Activated CD4-positive, alpha-beta memory T cell treated with anti-CD3 and anti-CD28 coated beads, Interleukin-2, amount 10 ng/mL, durations not matched to agents 7 days and 5 days (primary cell): ENCODE data around the gene PPM1M. TPM values are rescaled to one million over a fixed set of nuclear protein-coding genes. Genes with fewer than 3 reads are reported as not detected.

Experiments used
- CTCF ChIA-PET: fragments of 350-600 bp; sonication (Branson Sonifier 250); formaldehyde crosslinking; loops from one replicate; lab custom pipeline; 2021; ENCODE audit warnings: antibody characterized with exemption, inconsistent platforms; lab: Charles Lee
- POLR2A ChIA-PET: fragments of 350-600 bp; sonication (Branson Sonifier 250); formaldehyde crosslinking; loops from one replicate; lab custom pipeline; 2021; ENCODE audit warnings: antibody characterized with exemption; lab: Charles Lee
- DNase-seq: peaks from one replicate; pipeline ENCODE4 v3.0.0-alpha.2; 2020
- H3K27ac Mint-ChIP-seq: one replicate; pipeline ENCODE4 v1.8.0; 2021; ENCODE audit warnings: mild to moderate bottlenecking, mixed read lengths
- H3K27me3 Mint-ChIP-seq: one replicate; pipeline ENCODE4 v1.8.0; 2021; ENCODE audit warnings: mixed read lengths
- H3K36me3 Mint-ChIP-seq: one replicate; pipeline ENCODE4 v1.8.0; 2021; ENCODE audit warnings: low read depth, mixed read lengths
- H3K4me1 Mint-ChIP-seq: one replicate; pipeline ENCODE4 v1.8.0; 2021; ENCODE audit warnings: mixed read lengths
- H3K4me3 Mint-ChIP-seq: one replicate; pipeline ENCODE4 v1.8.0; 2021; ENCODE audit warnings: mild to moderate bottlenecking, mixed read lengths
- H3K9me3 Mint-ChIP-seq: one replicate; pipeline ENCODE4 v1.8.0; 2021; ENCODE audit warnings: mixed read lengths
- total RNA-seq, 2 experiments: library from RNA; stranded (reverse); gene quantifications; one replicate each; pipeline ENCODE4 v1.2.3, GENCODE V29; 2021

PPM1M gene
- total RNA-seq, 2 experiments from 2014 or later = 123 to 124 TPM

DNA sequence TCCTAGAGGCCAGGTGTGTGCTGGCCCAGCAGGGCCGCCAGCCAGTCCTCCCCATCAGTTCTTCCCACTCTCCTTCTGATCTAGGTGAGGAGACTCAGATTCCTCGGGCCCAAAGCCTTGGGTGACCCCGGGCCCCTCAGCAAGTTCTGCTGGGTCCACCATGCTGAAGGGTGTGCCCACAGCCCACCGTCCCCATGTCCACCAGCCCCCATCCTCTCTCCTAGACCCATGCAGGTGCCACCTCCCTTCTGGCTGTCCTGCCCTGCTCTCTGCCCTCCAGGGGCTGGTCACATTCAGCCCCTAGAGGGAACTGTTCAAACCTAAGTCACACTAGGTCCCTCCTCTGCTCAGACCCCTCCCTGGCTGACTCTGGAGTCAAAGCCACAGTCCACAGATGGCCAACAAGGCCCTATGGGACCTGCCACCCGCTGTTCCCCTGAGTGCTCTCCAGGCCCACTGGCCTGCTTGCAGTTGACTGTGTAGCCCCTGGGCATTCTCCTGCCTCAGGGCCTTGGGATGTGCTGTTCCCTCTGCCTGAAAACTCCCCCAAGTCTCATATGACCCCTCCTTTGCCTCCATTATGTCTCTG is 19.2 kb upstream of the PPM1M start:
- peaks cover 26% of the 10 kb centered on the region for H3K36me3 Mint-ChIP-seq
- no peak overlapping the region for H3K4me3 Mint-ChIP-seq
- H3K27me3 Mint-ChIP-seq = no peaks in the 10 kb centered on the region
- peak overlapping the region; percentile 9 for H3K27ac Mint-ChIP-seq
- peaks cover 52% of the 10 kb centered on the region for H3K4me1 Mint-ChIP-seq
- POLR2A ChIA-PET = interaction anchor here (3.1 to 11.1 kb wide), 2 partner anchors 12 to 51 kb away, joined by 20 to 121 read pairs; partner anchors contain the start of genes TWF2 and WDR82
- no peaks in the 10 kb centered on the region for H3K9me3 Mint-ChIP-seq
- CTCF ChIA-PET = interaction anchor here (0.7 to 3.9 kb wide), 4 partner anchors 8 to 113 kb away, joined by 3 to 19 read pairs (median 7); no protein-coding TSS in a partner anchor
- no peak for DNase-seq

DNA sequence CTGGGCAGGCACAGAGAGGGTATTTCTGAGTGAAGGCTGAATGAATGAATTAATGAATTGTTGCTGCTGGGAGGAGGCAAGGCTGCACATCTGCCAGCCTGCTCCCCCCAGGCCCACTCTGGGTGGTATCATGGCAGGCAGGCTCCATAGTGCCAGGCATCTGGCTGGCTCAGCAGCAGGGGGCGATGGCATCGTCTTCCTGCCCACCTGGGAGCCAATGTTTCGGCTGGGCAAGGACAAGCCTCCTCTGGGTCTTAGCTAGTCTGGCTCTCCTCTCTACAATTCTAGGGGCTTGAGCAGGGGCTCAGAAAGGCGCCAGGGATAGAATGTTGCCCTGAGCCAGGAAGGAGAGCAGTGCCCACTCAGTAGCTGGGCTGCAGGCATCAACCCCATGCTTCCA is 18.4 kb upstream of the PPM1M start:
- DNase-seq = no peak
- POLR2A ChIA-PET = interaction anchor here (3.1 to 11.1 kb wide), 2 partner anchors 11 to 51 kb away, joined by 20 to 121 read pairs; partner anchors contain the start of genes TWF2 and WDR82
- Mint-ChIP-seq H3K4me1 (peaks cover 50% of the 10 kb centered on the region), H3K9me3 (no peaks in the 10 kb centered on the region), H3K27ac (no peak overlapping the region), H3K27me3 (no peaks in the 10 kb centered on the region), H3K36me3 (peaks cover 32% of the 10 kb centered on the region), H3K4me3 (no peak overlapping the region)
- CTCF ChIA-PET = interaction anchor here (1.9 to 3.9 kb wide), 2 partner anchors 10 to 113 kb away, joined by 4 to 19 read pairs; no protein-coding TSS in a partner anchor

DNA sequence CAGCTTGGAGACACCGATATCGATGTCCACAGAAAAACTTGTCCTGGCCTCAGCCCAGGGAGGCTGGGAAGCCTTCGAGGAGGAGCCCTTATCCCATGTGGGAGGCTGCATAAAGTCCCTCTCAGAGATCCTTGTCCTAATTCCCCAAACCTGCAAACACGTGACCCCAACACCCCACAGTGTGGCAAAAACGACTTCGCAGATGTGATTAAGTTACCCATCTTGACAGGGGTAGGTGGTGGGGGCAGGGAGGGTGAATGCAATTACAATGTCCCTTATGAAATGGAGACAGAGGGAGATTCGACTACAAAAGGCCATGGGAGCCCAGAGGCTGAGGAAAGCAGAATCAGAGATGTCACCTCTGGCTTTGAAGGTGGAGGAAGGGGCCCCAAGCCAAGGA is 17.8 kb upstream of the PPM1M start:
- no peak for DNase-seq
- peaks cover 36% of the 10 kb centered on the region for H3K36me3 Mint-ChIP-seq
- H3K9me3 Mint-ChIP-seq = no peaks in the 10 kb centered on the region
- H3K4me3 Mint-ChIP-seq = no peak overlapping the region
- ChIA-PET POLR2A (interaction anchor here (3.1 kb wide), 1 partner anchor 50 kb away, joined by 20 read pairs; the partner anchor contains the start of gene WDR82), CTCF (interaction anchor here (1.9 to 3.9 kb wide), 2 partner anchors 11 to 112 kb away, joined by 4 to 19 read pairs; no protein-coding TSS in a partner anchor)
- no peaks in the 10 kb centered on the region for H3K27me3 Mint-ChIP-seq
- peak overlapping the region; percentile 35 for H3K27ac Mint-ChIP-seq
- H3K4me1 Mint-ChIP-seq = peaks cover 49% of the 10 kb centered on the region

DNA sequence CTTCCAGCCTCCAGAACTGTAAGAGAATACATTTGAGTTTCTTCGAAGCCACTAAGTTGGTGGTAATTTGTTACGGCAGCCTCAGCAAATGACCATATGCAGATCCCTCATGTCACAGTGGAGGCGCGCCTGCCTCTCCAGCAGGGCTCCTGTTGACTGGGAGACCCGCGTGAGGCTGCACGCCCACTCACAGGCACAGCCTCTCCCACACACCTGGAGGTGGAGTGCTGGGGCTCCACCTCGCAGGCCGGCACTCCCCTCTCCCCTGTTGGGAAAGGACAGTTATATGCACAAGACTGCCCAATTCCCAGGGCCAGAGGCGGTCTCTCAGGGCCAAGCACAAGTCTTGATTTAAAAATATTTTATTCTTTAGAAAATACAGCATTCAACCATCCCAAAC is 17.3 kb upstream of the PPM1M start:
- POLR2A ChIA-PET = interaction anchor here (3.1 kb wide), 1 partner anchor 49 kb away, joined by 20 read pairs; the partner anchor contains the start of gene WDR82
- Mint-ChIP-seq H3K27me3 (no peaks in the 10 kb centered on the region), H3K27ac (no peak overlapping the region), H3K9me3 (no peaks in the 10 kb centered on the region), H3K4me3 (no peak overlapping the region), H3K4me1 (peaks cover 48% of the 10 kb centered on the region), H3K36me3 (peaks cover 36% of the 10 kb centered on the region)
- DNase-seq = no peak
- CTCF ChIA-PET = interaction anchor here (1.9 kb wide), 1 partner anchor 12 kb away, joined by 4 read pairs; no protein-coding TSS in a partner anchor

DNA sequence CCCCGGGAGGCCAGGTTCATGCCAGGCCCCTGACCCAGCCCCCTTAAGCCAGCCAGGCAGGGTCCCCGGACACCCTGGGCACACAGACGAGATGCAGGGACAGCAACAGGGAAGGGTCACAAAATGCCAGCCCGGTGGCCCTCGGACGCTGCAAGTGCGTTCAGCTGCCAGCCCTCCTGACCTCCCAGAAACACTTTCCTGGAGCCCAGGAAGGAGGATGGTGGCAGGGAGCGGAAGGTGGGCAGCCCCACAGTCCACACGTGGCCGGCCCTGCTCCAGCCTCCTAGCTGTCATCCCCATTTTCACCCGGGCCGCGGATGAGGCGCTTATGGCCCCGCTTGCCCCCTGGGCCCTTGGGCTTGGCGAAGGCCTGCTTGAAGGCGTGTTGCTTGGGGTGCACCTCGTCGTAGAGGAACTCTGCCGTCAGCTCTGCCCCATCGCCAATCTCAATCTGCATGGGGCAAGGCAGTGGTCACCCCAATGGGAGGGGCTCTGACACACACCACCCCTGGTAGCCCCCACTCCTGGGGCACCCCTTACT is 16.7 kb upstream of the PPM1M start:
- H3K9me3 Mint-ChIP-seq = no peaks in the 10 kb centered on the region
- POLR2A ChIA-PET = interaction anchor here (1.4 kb wide), 1 partner anchor 12 kb away, joined by 3 read pairs; no protein-coding TSS in a partner anchor
- CTCF ChIA-PET = interaction anchor here (1.0 kb wide), 1 partner anchor 109 kb away, joined by 3 read pairs; no protein-coding TSS in a partner anchor
- peaks cover 40% of the 10 kb centered on the region for H3K36me3 Mint-ChIP-seq
- peaks cover 46% of the 10 kb centered on the region for H3K4me1 Mint-ChIP-seq
- H3K27me3 Mint-ChIP-seq = no peaks in the 10 kb centered on the region
- DNase-seq = no peak
- no peak overlapping the region for H3K27ac Mint-ChIP-seq
- H3K4me3 Mint-ChIP-seq = no peak overlapping the region

DNA sequence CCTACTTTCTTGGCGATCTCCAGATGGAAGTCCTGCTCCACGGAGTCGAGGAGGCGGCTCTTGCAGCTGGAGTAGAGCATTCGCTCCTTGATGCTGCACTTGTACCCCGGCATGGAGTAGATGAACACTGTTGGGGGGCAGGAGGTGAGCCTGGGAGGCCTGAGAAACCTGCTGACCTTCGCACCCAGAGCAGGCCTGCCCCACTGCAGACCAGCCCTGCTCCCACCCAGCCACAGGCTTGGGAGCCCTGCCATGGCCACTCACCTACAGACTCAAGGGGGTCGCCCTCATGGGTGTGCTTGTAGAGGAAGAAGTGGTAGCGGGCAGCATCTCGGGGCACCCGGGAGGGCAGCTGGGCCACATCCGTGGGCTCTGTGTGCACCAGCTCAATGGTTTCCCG is 15.9 kb upstream of the PPM1M start:
- H3K27ac Mint-ChIP-seq = no peak overlapping the region
- H3K9me3 Mint-ChIP-seq = no peaks in the 10 kb centered on the region
- H3K4me1 Mint-ChIP-seq = peaks cover 47% of the 10 kb centered on the region
- no peaks in the 10 kb centered on the region for H3K27me3 Mint-ChIP-seq
- no peak overlapping the region for H3K4me3 Mint-ChIP-seq
- ChIA-PET CTCF (interaction anchor here (1.0 to 4.2 kb wide), 3 partner anchors 12 to 109 kb away, joined by 3 to 29 read pairs (median 25); partner anchors contain the start of gene WDR82), POLR2A (interaction anchor here (1.4 to 3.5 kb wide), 2 partner anchors 11 to 48 kb away, joined by 3 to 26 read pairs; partner anchors contain the start of gene WDR82)
- H3K36me3 Mint-ChIP-seq = peaks cover 49% of the 10 kb centered on the region
- no peak for DNase-seq

DNA sequence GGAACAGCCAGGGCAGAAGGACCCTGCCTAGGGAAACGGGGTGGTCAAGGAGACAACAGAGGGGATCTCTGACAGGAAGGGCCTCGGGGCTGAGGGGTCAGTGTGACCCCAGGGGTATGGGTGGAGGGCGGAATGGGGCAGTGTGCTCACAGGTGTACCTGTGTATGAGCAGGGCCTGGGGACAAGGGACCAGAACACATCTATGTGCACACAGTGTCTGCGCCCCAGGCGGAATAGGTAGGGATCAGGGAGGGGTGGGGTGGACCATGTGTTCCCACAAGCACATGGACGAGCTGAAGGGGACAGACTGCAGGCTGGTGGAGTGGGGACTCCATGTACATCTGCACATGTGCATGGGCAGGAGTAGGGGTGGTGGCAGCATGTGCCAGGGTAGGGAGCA is 15.1 kb upstream of the PPM1M start:
- ChIA-PET CTCF (interaction anchor here (0.7 to 9.0 kb wide), 12 partner anchors 9 to 173 kb away, joined by 3 to 147 read pairs (median 12); partner anchors contain the start of gene WDR82), POLR2A (interaction anchor here (0.9 to 3.5 kb wide), 11 partner anchors 9 to 155 kb away, joined by 3 to 26 read pairs (median 6); partner anchors contain the start of genes GLYCTK and WDR82)
- Mint-ChIP-seq H3K4me3 (no peak overlapping the region), H3K9me3 (no peaks in the 10 kb centered on the region), H3K27me3 (no peaks in the 10 kb centered on the region), H3K4me1 (peaks cover 47% of the 10 kb centered on the region), H3K36me3 (peaks cover 55% of the 10 kb centered on the region), H3K27ac (no peak overlapping the region)
- no peak for DNase-seq

DNA sequence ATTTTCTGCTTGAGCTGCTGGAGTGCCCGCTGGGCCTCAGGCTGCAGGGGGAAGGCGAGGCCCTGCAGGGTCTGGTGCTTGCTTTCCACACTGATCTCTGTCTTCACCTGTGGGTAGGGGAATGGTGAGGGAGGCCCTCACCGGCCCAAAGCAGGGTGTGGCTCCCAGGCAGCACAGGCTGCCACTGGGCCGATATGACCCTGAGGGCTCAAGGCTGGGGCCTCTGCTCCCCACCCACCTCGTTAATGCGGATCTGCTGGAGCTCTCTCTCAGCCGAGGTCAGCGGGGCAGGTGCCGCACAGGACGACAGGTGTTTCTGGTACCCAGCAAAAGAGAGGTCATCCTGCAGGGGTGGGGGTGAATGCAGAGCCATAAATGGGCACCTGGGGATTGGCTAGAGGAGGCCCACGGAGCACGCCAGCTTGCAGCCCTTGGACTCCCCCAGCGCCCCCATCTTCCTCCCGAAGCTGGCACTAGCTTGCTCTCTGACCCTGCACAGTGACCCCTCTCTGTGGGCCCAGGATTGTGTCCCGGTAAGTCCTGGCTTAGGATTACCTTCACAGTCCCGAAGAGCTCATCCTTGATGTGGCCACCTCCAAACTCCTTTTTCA is 14.6 kb upstream of the PPM1M start:
- H3K27ac Mint-ChIP-seq = no peak overlapping the region
- peaks cover 46% of the 10 kb centered on the region for H3K4me1 Mint-ChIP-seq
- no peaks in the 10 kb centered on the region for H3K27me3 Mint-ChIP-seq
- no peaks in the 10 kb centered on the region for H3K9me3 Mint-ChIP-seq
- H3K36me3 Mint-ChIP-seq = peaks cover 60% of the 10 kb centered on the region
- no peak overlapping the region for H3K4me3 Mint-ChIP-seq
- CTCF ChIA-PET = interaction anchor here (0.7 to 9.0 kb wide), 23 partner anchors 10 to 217 kb away, joined by 3 to 147 read pairs (median 4); partner anchors contain the start of genes DNAH1 and WDR82
- POLR2A ChIA-PET = interaction anchor here (0.9 to 3.5 kb wide), 12 partner anchors 9 to 154 kb away, joined by 3 to 26 read pairs (median 6); partner anchors contain the start of genes GLYCTK and WDR82
- DNase-seq = no peak

DNA sequence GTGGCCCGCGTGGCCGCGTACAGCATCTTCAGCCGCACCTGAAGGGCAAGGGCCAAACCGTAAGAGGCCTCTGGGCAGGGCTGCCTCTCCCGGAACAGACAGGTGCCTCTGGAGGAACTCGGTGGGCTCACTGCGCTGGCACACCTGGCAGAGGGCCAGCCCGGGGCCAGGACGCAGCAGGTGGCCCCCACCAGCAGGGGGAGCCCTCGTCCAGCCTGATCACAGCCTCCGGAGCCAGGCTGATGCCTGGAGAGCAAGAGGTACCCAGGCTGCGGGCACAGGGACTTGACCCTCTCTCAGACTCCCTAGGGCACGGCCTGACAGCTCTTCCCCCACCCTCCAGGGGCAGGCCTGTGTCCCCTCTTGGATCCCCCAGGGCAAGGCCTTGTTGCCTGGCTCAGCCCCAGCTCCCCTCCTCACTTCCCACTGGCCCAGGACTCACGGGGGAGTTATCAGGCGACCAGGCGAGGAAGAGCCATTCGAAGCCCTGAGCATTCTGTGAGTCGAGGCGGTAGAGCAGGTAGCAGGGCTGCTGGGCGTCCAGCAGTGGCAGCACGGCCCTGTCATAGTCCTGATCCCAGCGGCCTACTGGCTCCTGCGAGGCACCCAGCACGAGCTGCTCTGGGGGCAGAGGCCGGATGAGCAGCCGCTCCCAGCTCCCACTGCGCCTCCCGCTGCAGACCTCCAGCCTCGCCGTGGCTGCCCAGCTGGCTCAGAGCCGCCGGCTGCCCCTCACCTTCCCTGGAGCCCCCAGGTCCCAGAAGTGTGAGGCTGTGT is 13.9 kb upstream of the PPM1M start:
- peaks cover 65% of the 10 kb centered on the region for H3K36me3 Mint-ChIP-seq
- CTCF ChIA-PET = interaction anchor here (0.8 to 9.0 kb wide), 28 partner anchors 10 to 216 kb away, joined by 3 to 147 read pairs (median 4); partner anchors contain the start of genes DNAH1, GLYCTK, POC1A and WDR82
- POLR2A ChIA-PET = interaction anchor here (0.9 to 3.5 kb wide), 12 partner anchors 9 to 154 kb away, joined by 3 to 26 read pairs (median 6); partner anchors contain the start of genes GLYCTK and WDR82
- no peaks in the 10 kb centered on the region for H3K27me3 Mint-ChIP-seq
- no peak overlapping the region for H3K4me3 Mint-ChIP-seq
- H3K27ac Mint-ChIP-seq = peak overlapping the region; percentile 63
- DNase-seq = peak; percentile 87
- H3K9me3 Mint-ChIP-seq = no peaks in the 10 kb centered on the region
- H3K4me1 Mint-ChIP-seq = peaks cover 45% of the 10 kb centered on the region

DNA sequence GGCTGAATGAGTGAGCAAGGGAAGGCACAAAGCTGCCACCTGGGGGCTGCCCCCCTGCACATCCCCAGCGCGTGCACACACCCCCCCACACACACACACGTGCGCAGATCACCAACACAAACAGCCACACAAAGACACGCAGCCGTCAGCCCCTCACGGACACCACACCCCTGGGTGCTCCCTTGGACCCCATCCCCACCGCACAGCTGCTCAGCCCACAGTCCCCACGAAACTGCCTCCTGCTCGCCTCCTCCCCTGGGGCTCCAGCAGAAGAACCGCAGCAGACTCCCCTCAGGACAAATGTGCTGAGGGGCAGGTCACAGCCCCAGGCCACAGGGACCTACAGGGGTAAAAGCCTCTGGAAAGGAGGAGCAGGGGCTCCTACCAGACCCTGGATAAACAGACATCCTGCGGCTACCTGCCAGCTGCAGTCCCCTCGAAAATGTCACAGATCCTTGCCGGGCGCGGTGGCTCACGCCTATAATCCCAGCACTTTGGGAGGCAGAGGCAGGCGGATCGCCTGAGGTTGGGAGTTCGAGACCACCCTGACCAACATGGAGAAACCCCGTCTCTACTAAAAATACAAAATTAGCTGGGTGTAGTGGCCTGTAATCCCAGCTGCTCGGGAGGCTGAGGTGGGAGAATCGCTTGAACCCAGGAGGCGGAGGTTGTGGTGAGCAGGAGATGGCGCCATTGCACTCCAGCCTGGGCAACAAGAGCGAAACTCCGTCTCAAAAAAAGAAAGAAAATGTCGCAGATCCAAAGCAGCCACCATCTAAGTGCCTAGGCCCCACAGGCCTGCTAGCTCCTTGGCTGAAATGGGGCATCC is 13.1 kb upstream of the PPM1M start:
- POLR2A ChIA-PET = interaction anchor here (1.2 to 3.5 kb wide), 9 partner anchors 8 to 107 kb away, joined by 3 to 26 read pairs (median 9); partner anchors contain the start of genes GLYCTK, PPM1M and WDR82
- Mint-ChIP-seq H3K9me3 (no peaks in the 10 kb centered on the region), H3K36me3 (peaks cover 65% of the 10 kb centered on the region), H3K27me3 (no peaks in the 10 kb centered on the region), H3K4me3 (no peak overlapping the region), H3K4me1 (peaks cover 52% of the 10 kb centered on the region), H3K27ac (peak overlapping the region; percentile 47)
- CTCF ChIA-PET = interaction anchor here (1.1 to 9.0 kb wide), 20 partner anchors 9 to 215 kb away, joined by 3 to 147 read pairs (median 6); partner anchors contain the start of genes DNAH1, GLYCTK, POC1A and WDR82
- peak; percentile 46 for DNase-seq
